Retinal pigment epithelial cell (primary cell): ENCODE data around the gene CHCHD6.
A peak's percentile ranks its signal among the peaks of the same experiment; 100 is the strongest.

Experiments used
- DNase-seq: peaks from one replicate; pipeline ENCODE4 v3.0.0-alpha.2; 2010; ENCODE audit warnings: low read depth
- H3K4me3 ChIP-seq: 2 replicates; pipeline ENCODE4 v1.5.1; 2011; ENCODE audit warnings: mild to moderate bottlenecking, low read length, control low read depth, moderate library complexity
- CTCF ChIP-seq: conservative IDR thresholded peaks from 2 replicates; pipeline ENCODE4 v1.5.1; 2011; ENCODE audit warnings: low read depth, low read length, control low read depth, inconsistent platforms

The CHCHD6 gene

GRCh38 chr3:126926684-126927400 is 222.8 kb downstream of the CHCHD6 start:
- no peak for TF ChIP-seq CTCF
- no peak for DNase-seq
- H3K4me3 ChIP-seq = no peak overlapping the region

DNA sequence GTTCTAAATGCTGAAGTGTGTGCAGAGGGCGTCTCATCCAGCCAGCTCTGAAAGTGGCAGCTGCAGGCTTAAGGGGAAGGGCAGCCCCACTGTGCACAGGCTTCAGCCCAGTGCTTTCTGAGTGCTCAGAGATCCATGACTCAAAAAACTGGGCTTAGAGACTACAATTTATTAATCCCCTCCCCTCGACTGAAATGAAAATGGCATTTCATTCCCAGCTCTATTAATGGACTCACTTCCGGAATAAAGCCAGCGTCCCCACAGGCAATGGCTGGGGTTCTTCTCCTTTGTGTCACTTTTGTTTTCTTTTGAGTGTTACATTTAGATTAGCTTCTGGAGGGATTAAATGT is 223.3 kb downstream of the CHCHD6 start:
- no peak for DNase-seq
- TF ChIP-seq CTCF = no peak
- H3K4me3 ChIP-seq = no peak overlapping the region

- H3K4me3 ChIP-seq = no peak overlapping the region
- no peak for DNase-seq
- peak; percentile 5 for TF ChIP-seq CTCF
Measured at GRCh38 chr3:126927846-126928245, 223.8 kb downstream of the CHCHD6 start.

DNA sequence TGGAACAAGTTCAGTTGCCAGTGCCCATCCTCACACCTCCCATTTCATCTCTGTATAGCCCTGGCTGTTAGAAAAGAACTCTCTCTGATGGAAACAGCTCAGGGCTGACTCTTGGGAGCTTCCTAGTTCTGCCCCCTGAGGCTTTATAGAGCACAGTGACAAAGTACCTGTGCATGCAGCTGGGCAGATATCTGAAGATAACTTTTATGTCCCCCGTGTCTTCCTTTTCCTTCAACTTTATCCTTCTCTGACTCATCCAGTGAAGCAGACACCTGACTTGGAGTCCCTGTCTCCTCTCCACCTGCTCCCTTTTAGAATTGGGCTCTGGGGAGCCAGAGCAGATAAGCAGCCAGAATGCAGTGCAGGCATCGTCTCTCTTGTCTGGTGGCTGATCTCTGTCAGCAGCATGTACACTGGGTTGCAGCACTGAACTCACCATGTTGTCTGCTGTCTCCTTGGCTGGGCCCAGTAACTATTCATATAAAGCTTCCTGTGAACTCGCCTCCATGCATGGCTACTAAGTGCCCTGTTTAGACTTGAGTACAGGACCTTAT is 225.0 kb downstream of the CHCHD6 start:
- no peak overlapping the region for H3K4me3 ChIP-seq
- TF ChIP-seq CTCF = no peak
- no peak for DNase-seq

DNA sequence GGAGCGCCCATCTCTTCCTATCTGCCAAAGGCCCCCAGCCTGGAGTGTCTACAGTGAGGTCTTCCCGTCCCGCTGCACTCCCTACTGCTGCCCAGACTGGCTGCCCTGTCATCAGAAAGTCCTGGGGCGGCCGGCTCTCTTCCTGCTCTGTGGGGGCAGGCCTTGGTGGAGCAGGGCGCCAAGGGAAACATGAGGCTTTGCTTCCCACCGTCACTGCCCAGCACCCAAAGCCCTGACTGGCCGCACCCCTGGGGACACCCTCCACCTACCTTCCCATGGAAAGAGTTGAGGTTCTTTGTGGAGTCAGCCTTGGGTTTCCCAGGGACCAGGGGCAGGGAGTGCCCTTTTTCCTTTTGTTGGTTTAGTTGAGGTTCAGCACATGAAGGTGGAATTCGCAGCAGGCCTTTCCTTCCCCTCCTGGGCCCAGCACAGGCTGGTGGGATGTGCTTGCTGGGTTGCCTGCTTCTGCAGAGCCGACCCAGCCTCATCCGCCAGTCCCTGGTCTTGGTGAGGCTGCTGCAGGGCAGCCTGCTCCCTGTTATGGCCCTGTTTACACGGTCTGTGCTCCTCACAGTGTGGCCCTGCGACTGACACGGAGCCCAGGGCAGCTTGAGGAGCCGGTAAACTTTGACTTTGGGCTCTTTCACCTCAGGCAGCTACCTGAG is 227.0 kb downstream of the CHCHD6 start:
- no peak for DNase-seq
- TF ChIP-seq CTCF = no peak

GRCh38 chr3:126931806-126932187 is 227.8 kb downstream of the CHCHD6 start:
- H3K4me3 ChIP-seq = no peak overlapping the region
- no peak for TF ChIP-seq CTCF
- DNase-seq = no peak

More for the DNA sequence above, 227.0 kb downstream of the CHCHD6 start:
- H3K4me3 ChIP-seq = no peak overlapping the region
